WERI-Rb-1 (cell line): Measurements from ENCODE around the gene CLEC2L.

Experiments used
- DNase-seq: peaks from one replicate; pipeline ENCODE4 v3.0.0-alpha.2; 2020
- H3K27ac ChIP-seq: fragments of 250-450 bp; sonication (Bioruptor Pico); 2 replicates; pipeline ENCODE4 v1.5.1; 2020; ENCODE audit warnings: mild to moderate bottlenecking, moderate library complexity
- H3K27me3 ChIP-seq: fragments of 250-450 bp; sonication (Bioruptor Pico); 2 replicates; pipeline ENCODE4 v1.5.1; 2021; ENCODE audit warnings: mild to moderate bottlenecking, low read depth, moderate library complexity; ENCODE audit not compliant: insufficient read depth, severe bottlenecking
- H3K36me3 ChIP-seq: fragments of 250-450 bp; sonication (Bioruptor Pico); 2 replicates; pipeline ENCODE4 v1.5.1; 2020; ENCODE audit warnings: mild to moderate bottlenecking, moderate library complexity
- H3K4me3 ChIP-seq: 2 replicates; pipeline ENCODE4 v1.5.1; 2011; ENCODE audit warnings: low read depth, mild to moderate bottlenecking, control low read depth, low read length
- H3K9me3 ChIP-seq: fragments of 250-450 bp; sonication (Bioruptor Pico); 2 replicates; pipeline ENCODE4 v1.5.1; 2021; ENCODE audit warnings: mild to moderate bottlenecking, moderate library complexity; ENCODE audit not compliant: severe bottlenecking
- TF ChIP-seq, protein P1 (sequence below): IDR thresholded peaks from 2 replicates; pipeline ENCODE4 v1.5.1; 2011; ENCODE audit warnings: low read depth, mild to moderate bottlenecking, control low read depth, inconsistent platforms, low read length

The CLEC2L gene

DNA sequence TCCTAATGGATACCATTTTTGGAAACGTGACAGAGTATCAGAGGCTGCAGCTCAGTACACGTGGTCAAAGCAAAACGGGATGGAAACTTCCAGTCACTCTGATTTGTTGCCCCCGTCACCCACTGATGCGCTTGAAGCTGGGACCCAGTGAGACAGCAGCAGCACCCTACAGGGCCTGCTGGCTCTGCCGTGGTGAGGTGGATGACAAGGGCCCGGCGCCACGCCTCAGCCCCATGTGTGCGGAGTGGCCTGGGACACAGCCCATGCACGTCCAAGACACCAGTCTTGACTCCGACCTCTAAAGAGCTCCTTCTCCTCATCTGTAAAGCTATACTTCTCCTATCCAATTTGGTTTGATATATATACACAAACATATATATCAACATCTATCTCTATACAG lies 39.0 kb downstream of the CLEC2L start:
- H3K27ac ChIP-seq, result no peak overlapping the region
- TF ChIP-seq, protein P1, sequence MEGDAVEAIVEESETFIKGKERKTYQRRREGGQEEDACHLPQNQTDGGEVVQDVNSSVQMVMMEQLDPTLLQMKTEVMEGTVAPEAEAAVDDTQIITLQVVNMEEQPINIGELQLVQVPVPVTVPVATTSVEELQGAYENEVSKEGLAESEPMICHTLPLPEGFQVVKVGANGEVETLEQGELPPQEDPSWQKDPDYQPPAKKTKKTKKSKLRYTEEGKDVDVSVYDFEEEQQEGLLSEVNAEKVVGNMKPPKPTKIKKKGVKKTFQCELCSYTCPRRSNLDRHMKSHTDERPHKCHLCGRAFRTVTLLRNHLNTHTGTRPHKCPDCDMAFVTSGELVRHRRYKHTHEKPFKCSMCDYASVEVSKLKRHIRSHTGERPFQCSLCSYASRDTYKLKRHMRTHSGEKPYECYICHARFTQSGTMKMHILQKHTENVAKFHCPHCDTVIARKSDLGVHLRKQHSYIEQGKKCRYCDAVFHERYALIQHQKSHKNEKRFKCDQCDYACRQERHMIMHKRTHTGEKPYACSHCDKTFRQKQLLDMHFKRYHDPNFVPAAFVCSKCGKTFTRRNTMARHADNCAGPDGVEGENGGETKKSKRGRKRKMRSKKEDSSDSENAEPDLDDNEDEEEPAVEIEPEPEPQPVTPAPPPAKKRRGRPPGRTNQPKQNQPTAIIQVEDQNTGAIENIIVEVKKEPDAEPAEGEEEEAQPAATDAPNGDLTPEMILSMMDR, result no peak
- no peak for DNase-seq
- H3K9me3 ChIP-seq, result no peaks in the 10 kb centered on the region
- no peak overlapping the region for H3K4me3 ChIP-seq
- no peaks in the 10 kb centered on the region for H3K36me3 ChIP-seq
- no peaks in the 10 kb centered on the region for H3K27me3 ChIP-seq

DNA sequence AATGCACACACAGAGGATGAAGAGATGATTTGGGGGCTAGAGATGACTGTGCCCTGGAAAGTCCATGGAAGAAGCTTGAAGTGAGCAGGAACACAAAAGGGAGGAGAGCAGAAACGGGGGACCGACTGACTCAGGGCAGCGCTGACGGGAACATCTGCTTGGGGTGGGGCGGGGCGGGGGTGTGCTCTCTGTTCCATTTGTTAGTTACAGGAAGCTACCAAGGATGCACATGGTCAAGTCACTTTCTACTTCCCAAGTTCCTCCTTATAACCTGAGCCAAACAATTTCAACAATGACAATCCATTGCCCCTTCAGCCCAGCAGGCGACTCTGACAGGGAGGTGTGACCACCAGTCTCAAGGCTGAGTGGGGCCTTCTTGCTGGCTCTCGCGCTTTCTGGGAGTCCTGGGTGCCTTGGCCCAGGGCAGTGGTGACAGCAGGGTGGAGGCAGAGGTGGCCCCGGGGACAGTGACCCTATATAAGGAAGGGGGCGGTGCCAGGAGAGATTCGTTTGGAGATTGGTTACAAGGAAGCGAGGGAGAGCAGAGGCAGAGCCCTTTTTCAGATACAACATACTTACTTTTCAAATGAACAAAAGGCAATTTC lies 39.6 kb downstream of the CLEC2L start:
- TF ChIP-seq, protein P1, result no peak
- H3K9me3 ChIP-seq, result no peaks in the 10 kb centered on the region

DNA sequence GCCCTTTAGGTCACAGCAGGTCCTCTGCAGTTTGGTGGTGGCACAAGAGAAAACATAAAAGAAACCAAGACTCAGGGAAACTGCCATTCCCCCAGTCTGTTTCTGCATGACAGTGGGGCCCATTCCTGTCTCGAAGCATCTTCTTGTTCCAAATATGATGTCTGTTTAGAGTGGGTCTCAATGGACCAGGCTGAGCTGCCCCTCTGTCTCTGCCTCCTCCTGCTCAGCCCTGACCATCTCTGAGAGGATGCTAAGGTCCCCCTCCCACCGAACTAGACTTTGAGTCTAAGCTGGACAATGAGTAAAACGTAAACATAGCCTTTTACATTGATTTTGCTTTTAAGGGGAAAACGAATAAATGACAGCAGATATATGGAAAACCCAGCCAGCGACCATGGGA lies 40.4 kb downstream of the CLEC2L start:
- DNase-seq, result no peak
- TF ChIP-seq, protein P1, result no peak
- Histone ChIP-seq H3K4me3 (no peak overlapping the region), H3K36me3 (peaks cover 3% of the 10 kb centered on the region; the same call in 1 of the 2 replicates), H3K27me3 (no peaks in the 10 kb centered on the region), H3K27ac (no peak overlapping the region), H3K9me3 (no peaks in the 10 kb centered on the region)

More for the DNA sequence above, 39.6 kb downstream of the CLEC2L start:
- Histone ChIP-seq H3K27me3 (no peaks in the 10 kb centered on the region), H3K4me3 (no peak overlapping the region), H3K36me3 (no peaks in the 10 kb centered on the region; the same call in 1 of the 2 replicates), H3K27ac (no peak overlapping the region)
- no peak for DNase-seq

DNA sequence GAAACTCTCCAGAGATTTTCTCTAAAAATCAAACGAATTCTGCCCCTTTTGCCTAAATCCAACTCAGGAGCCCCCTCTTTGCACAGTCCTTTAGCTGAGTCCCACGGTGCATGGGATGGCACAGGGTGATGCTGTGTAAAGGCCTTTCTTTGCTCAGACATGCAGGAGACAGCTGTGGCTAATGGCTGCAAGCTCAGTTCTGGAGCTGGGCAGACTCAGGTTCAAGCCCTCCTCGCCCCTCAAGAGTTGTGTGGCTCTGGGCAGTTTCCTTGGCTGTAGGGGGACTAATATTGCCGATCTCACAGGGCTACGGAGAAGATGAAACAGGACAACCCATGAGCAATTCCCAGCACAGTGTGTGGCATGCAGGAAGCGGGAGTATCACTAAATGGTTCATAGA lies 42.6 kb downstream of the CLEC2L start:
- peaks cover 3% of the 10 kb centered on the region for H3K36me3 ChIP-seq
- no peaks in the 10 kb centered on the region for H3K9me3 ChIP-seq
- H3K27me3 ChIP-seq, result no peaks in the 10 kb centered on the region
- no peak overlapping the region for H3K4me3 ChIP-seq
- DNase-seq, result no peak
- no peak overlapping the region for H3K27ac ChIP-seq
- TF ChIP-seq, protein P1, result no peak

DNA sequence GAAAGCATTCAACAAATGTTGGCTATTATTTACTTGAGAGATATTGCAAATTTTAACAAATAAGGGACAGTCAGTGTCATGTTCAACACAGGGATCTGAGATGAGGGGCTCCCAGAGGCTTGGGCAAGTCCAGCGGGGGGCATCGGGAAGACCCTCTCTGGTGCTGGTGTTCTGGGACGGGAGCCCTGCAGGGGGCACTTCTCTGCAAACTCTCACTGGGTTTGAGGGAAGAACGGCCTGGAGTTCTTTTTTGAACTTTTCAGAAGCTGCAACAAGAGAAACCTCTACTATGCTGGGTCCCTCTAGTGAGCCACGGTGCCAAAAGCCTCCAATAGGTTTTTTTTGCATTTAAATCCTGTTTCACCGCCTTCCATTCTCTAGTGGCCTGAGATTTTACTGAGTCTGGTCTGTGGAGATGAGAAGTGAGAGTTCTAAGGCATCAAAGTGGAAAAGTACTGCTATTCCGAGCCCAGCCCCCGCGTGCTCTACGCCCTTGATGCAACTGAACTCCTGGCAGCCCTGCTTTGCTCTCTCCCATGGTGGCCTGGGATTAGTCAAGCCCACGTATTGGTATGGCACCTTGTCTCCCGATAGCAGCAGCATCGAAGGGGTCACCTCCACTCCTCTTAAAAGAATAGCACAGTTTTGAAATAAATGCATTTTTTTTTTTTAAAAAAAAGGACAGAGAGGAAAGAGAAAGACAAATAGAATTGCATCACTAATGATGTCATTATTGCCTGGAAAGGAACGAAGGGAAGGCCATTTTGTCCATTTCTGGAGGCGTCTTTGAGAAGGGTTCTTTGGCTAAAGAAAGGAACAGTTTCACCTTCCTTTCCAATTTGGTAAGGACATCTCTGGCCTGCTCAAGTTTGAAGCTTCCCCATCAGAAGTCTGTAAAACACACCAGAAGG lies 43.5 kb downstream of the CLEC2L start:
- Histone ChIP-seq H3K9me3 (no peaks in the 10 kb centered on the region), H3K27ac (no peak overlapping the region), H3K36me3 (peaks cover 3% of the 10 kb centered on the region), H3K27me3 (no peaks in the 10 kb centered on the region), H3K4me3 (no peak overlapping the region)
- DNase-seq, result no peak
- TF ChIP-seq, protein P1, result no peak
